ENCODE data around the gene LIPC. TPM values are rescaled to one million over a fixed set of nuclear protein-coding genes. Genes with fewer than 3 reads are reported as not detected.
"Not testable (repeated sequence)": the region's sequence is repeated elsewhere in the genome, so short reads cannot be mapped to it uniquely, and the experiment has no call there.

LIPC gene
- total RNA-seq, 1 donor from 2014 or later, result 0.30 TPM

GRCh38 chr15:58585693-58586443 is 154.1 kb downstream of the LIPC start:
- no peak for DNase-seq

GRCh38 chr15:58587486-58587885 is 155.7 kb downstream of the LIPC start:
- no peak for DNase-seq

- DNase-seq, result no peak
Observed at GRCh38 chr15:58588096-58588495, 156.3 kb downstream of the LIPC start.

GRCh38 chr15:58589047-58589446 is 157.3 kb downstream of the LIPC start:
- DNase-seq, result no peak

GRCh38 chr15:58590236-58590635 is 158.4 kb downstream of the LIPC start:
- DNase-seq, result no peak

GRCh38 chr15:58590926-58591325 is 159.1 kb downstream of the LIPC start:
- no peak for DNase-seq

GRCh38 chr15:58593870-58594269 is 162.1 kb downstream of the LIPC start:
- no peak for DNase-seq

- DNase-seq, result no peak
Observed at GRCh38 chr15:58594898-58595297, 163.1 kb downstream of the LIPC start.

GRCh38 chr15:58595516-58596263 is 163.9 kb downstream of the LIPC start:
- DNase-seq, result no peak

GRCh38 chr15:58597943-58598828 is 166.4 kb downstream of the LIPC start:
- DNase-seq, result no peak

GRCh38 chr15:58598829-58599210 is 167.0 kb downstream of the LIPC start:
- no peak for DNase-seq

- no peak for DNase-seq
Observed at GRCh38 chr15:58602823-58603222, 171.0 kb downstream of the LIPC start.

- DNase-seq, result not testable (repeated sequence)
Observed at GRCh38 chr15:58603927-58604326, 172.1 kb downstream of the LIPC start.

- DNase-seq, result no peak
Observed at GRCh38 chr15:58604455-58604923, 172.7 kb downstream of the LIPC start.

- no peak for DNase-seq
Observed at GRCh38 chr15:58605931-58606530, 174.2 kb downstream of the LIPC start.

GRCh38 chr15:58606577-58607080 is 174.8 kb downstream of the LIPC start:
- no peak for DNase-seq

GRCh38 chr15:58608129-58608590 is 176.4 kb downstream of the LIPC start:
- no peak for DNase-seq

GRCh38 chr15:58608711-58609110 is 176.9 kb downstream of the LIPC start:
- no peak for DNase-seq

- no peak for DNase-seq
Observed at GRCh38 chr15:58611731-58612676, 180.2 kb downstream of the LIPC start.

GRCh38 chr15:58616171-58616570 is 184.4 kb downstream of the LIPC start:
- DNase-seq, result no peak
